ENCODE measurements around the gene NOG. TPM values are rescaled to one million over a fixed set of nuclear protein-coding genes. Genes with fewer than 3 reads are reported as not detected.

Gene NOG
- total RNA-seq, 2 donors from 2014 or later = 0.12 to 0.13 TPM

DNA sequence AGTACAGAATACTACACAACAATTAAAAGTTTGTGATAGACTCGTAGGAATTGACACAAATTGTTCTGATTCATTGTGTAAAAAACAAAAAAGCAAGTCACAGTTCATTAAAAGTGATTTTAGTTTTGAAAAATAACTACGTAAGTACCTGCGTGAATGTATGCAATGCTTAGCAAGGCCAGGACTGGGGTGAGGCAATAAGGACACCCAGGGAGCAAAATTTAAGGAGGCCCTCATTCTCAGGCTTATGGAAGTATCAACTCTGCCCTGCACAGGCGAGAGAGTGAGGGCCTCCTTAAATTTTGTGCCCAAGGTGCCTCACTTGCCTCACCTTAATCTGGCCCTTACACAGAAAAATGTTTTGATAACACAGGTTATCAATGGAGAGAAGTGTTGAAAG lies 31.4 kb downstream of the NOG start:
- ATAC-seq = no peak
- DNase-seq = no peak
- intact Hi-C loops (cut with DNase I) = no loop called here

DNA sequence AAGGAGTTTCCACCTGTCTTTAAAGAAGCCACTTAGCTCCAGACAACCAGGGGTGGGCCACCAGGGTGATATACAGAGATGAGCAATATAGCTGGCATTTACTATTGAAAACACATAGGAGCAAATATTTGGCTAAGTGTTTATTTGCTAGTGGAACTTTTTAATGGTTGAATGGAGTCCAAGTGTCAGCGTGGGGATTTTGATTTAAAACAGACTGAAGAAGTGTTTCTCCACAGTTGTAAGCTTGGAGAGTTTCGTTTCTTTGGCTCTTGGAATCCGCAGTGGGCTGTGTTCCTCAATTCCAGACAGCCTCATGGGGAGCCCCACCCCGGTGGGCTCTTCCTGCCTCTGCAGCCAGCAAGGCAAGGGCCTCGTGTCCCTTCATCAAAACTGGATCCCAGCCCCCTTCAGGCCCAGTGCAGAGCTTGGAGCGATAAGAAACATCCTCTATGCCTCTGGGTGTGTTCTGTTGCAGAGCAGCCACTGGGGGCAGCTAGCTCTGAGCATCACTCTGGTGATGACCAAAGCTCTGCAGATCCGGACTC lies 36.1 kb downstream of the NOG start:
- intact Hi-C loops (cut with DNase I) = no loop called here
- ATAC-seq (peak in 1 of 2 donors; percentile 30), DNase-seq (no peak)

DNA sequence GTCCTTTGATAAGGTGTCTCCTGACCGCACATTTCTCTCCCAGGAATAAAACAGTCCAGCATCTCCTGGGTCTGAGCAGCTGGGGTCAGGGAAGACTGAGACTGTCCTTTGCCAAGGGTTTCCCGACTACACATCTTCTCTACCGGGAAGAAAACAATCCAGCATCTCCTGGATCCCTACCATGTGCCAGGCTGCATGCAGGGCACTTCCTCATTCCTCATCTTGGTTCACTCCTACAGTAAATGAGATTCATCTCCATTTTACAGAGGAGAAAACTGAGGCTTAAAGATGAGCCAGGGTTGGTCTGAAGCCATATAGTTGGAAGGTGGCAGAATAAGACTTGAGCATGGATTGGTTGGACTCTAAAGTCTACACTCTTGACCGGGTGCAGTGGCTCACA lies 36.7 kb downstream of the NOG start:
- intact Hi-C loops (cut with DNase I) = no loop called here
- no peak for DNase-seq
- no peak for ATAC-seq

DNA sequence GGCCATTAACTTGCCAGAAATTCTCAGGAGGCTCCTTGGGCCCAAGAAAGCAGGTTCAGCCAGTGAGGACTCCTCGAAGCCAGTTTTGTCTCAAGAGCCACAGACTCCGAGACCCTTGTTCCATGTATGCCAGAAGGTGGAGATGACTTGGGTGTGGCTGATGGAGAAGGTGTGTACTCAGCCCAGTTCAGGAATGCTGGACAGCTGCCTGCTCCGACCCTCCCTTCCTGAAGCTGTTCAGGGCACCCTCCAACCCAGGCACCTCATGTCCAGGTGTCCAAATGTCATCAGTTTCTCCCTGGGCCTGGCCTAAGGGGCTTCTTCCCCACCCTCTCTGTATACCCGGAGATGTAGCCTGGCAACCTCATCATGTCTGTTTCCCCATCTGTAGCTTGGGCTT lies 40.2 kb downstream of the NOG start:
- intact Hi-C loops (cut with DNase I) = no loop called here
- DNase-seq = no peak
- no peak for ATAC-seq

DNA sequence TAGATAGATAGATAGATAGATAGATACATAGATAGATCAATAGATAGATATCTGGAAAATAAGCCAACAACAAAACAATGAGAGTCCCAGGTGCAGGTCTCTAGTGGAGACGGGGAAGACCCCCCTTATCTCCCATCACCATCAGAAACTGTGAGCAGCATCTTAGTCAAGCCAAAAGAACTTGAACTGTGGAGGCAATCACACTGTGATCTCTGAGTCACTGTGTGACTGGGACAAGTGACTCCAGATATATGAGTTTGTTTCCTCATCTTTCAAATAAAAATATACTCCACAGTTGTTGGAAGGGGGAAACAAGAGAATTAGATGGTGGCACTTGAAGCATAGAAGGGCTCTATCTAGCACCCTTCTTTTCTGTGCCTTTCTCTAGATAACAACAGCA lies 42.1 kb downstream of the NOG start:
- intact Hi-C loops (cut with DNase I) = no loop called here
- no peak for ATAC-seq

DNA sequence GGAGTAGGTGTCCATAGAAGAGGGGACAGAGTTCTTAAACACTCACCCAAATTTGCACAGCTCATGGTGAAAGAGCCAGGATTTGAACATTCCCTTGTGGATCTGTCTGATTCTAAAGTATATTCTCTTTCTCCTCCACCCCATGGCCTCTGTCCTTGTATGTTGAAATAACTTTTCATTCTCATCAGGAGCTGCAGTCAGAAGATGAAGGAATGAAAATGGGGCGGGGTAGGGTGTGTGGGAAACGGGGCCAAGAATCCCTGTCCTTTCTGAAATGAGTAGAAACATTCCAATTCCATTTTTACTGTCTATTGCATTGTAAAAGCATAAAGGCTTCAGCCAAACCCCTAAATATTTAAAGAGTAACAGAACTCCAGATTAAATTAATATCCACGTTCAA lies 42.8 kb downstream of the NOG start:
- intact Hi-C loops (cut with DNase I) = no loop called here
- ATAC-seq (no peak), DNase-seq (no peak)

More for the DNA sequence above, 42.1 kb downstream of the NOG start:
- DNase-seq = no peak

DNA sequence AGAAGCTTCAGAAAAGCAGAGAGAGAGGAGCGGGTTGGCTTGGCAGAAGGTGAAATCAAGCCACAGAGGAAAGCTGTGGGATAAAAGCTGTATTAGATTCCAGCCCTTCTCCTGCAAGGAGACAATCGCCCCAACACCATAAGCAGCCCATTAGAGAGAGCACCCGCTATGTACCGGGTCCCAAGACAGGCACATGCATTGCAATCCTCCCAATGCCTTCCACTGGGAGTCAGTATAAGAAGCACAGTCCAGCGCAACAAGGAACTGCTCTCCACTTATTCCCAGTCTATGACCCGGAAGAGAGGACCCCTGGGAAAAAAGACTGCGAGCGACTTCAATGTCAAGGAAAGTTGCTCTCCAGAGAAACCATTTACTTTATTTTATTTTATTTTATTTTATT lies 43.8 kb downstream of the NOG start:
- intact Hi-C loops (cut with DNase I) = no loop called here
- DNase-seq (no peak), ATAC-seq (no peak)

DNA sequence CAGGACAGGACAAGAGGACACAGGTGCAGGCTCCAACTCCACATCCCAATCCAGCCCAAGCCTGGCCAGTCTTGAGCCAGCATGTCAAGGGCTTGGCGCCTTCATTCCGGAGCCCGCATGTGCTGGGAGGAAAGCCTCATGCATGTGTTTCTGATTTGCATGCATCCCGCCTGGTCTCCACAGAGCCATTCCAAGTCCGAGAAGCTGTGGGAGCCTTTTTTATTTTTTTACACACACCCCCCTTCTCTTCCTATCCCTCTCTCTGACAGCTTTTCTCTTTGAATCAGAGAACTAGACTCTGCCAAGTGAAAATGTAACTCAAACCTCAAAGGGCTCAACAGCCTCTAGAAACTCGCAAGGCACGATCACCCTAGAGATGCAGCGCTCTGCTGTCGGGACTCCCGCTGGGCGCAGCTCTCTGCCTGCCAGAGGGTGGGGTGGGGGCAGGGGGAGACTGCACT lies 45.1 kb downstream of the NOG start:
- no peak for DNase-seq
- ATAC-seq = no peak
- intact Hi-C loops (cut with DNase I) = no loop called here

DNA sequence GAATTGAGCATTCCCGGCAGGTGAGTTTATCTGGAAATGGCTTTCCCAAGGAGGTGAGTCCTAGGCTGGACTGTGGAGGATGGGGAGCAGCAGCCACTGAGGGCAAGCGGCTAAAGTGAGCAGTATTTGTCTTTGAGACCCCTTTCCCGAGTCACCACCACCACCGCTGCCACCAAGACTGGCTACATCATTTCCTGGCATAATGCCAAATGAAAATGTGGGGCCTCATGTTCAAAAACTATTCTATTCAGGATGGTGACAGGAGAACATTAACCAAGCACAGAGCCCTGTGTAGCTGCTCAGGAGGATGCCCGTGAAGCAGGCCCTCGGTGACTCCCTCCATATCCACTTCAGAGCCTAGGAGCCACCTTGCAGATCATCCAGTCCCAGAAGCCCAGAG lies 46.0 kb downstream of the NOG start:
- ATAC-seq (no peak), DNase-seq (no peak)
- intact Hi-C loops (cut with DNase I) = no loop called here

DNA sequence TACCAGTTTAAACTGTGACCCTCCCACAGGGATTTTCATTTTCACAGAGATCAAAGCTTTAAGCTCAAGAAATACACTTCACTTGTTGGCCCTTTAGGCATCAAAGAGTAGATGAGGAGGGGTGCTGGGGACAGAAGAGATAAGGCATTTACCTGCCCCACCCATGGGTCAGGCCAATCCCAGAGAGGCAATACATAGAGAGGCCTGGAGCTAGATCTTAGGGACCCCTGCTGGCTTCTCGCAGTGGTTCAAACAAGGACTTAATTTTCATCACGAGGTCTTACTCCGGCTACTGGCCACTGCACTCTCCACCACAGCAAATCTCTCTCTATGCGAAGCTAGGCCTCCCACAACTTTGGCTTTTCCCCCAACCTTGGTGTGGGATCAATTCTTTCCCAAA lies 46.6 kb downstream of the NOG start:
- no peak for ATAC-seq
- DNase-seq = no peak
- intact Hi-C loops (cut with DNase I) = no loop called here

DNA sequence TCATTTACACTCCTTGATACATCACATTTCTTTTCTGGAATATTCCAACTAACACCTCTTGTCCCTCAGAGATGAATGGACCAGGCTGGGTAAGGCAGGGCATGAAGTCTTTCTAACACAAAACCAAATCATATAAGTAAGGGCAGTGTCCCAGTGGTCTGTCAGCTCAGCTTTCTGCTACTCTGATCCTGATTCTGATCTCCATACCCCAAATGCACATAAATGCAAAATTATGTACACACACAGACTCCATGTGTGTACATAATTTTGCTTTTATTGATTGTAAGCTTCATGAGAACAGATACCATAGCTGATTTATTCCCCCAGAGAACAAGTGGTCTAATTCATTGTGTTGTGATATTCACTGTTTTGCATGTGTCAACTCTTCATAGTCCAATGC lies 47.9 kb downstream of the NOG start:
- ATAC-seq = no peak
- no peak for DNase-seq
- intact Hi-C loops (cut with DNase I) = no loop called here

DNA sequence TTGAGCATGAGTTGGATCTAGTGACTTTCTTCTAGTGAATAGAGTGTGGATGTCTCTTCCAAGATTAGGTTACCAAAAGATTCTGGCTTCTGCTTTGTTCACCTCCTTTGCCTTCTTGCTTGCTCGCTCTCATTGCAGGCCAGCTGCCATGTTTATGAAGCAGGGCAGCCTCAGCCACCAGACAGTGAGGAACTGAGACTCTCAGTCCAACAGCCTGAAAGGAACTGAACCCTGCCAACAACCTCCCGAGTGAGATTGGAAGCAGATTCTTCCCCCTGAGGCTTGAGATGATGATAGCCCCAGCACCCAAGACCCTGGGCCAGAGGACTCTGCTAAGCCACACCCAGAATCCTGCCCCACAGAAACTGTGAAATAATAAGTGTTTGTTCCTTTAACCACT lies 48.4 kb downstream of the NOG start:
- DNase-seq = no peak
- ATAC-seq = no peak
- intact Hi-C loops (cut with DNase I) = no loop called here

DNA sequence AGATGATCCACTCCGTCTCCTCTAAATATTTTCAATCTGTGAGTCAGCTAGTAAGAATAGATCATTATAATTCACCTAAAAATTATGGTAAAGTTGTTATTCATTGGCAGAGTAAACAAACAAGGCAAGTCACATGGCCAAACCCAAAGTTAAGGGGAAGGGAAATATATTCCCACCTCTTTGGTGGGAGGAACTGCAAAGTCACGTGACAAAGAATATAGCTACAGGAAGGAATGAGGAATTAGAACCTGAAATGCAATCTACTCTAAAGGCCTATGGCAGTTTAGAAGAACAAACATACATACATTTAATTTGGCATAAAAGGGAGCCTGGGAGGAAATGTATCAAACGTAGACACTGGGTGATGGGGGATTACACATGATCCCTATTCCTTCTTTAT lies 48.9 kb downstream of the NOG start:
- ATAC-seq (no peak), DNase-seq (no peak)
- intact Hi-C loops (cut with DNase I) = no loop called here

Other genes with a start within 250 kb of the NOG start
- 1 to 10 TPM in 1 of 2 donors, under 1 TPM in 1; 0.92 to 1.4 TPM for gene C17orf67, start 240.2 kb downstream of the NOG start, total RNA-seq
- 1 to 10 TPM; 4.7 to 7.0 TPM for gene DGKE, start 240.5 kb downstream of the NOG start, total RNA-seq

Data from left cardiac atrium (tissue), 4 donors.